SK-N-SH treated with all-trans-retinoic acid at 6 μM for 48 hours (cell line): ENCODE measurements around the gene ADAMTS13.
A peak's percentile ranks its signal among the peaks of the same experiment; 100 is the strongest.

Experiments used
- ATAC-seq: fragments of 200-7000 bp; cut with Tn5 transposase; 3 replicates; pipeline ENCODE4 v1.9.1; 2020; ENCODE audit warnings: mild to moderate bottlenecking, moderate library complexity
- ARNTL ChIP-seq: fragments of 450-650 bp; formaldehyde crosslinking; IDR thresholded peaks from 2 replicates; pipeline ENCODE4 v1.5.0; 2020; ENCODE audit warnings: low read depth, mild to moderate bottlenecking, moderate library complexity, borderline replicate concordance
- BACH2 ChIP-seq: fragments of 250-450 bp; sonication (Bioruptor Pico); IDR thresholded peaks from 2 replicates; pipeline ENCODE4 v1.9.0; 2021; ENCODE audit warnings: mild to moderate bottlenecking, borderline replicate concordance
- CREB5 ChIP-seq: fragments of 250-450 bp; sonication (Bioruptor Pico); IDR thresholded peaks from 2 replicates; pipeline ENCODE4 v1.5.1; 2020; ENCODE audit warnings: low read depth, mild to moderate bottlenecking, moderate library complexity
- CSDC2 ChIP-seq: fragments of 250-450 bp; sonication (Bioruptor Pico); IDR thresholded peaks from 2 replicates; pipeline ENCODE4 v1.5.0; 2020; ENCODE audit warnings: mild to moderate bottlenecking, moderate library complexity
- CSRNP3 ChIP-seq: fragments of 250-450 bp; sonication (Bioruptor Pico); IDR thresholded peaks from 2 replicates; pipeline ENCODE4 v1.5.1; 2021; ENCODE audit warnings: mild to moderate bottlenecking, moderate library complexity
- GLIS3 ChIP-seq: fragments of 250-450 bp; sonication (Bioruptor Pico); IDR thresholded peaks from 2 replicates; pipeline ENCODE4 v1.5.0; 2020; ENCODE audit warnings: mild to moderate bottlenecking, moderate library complexity
- ISL1 ChIP-seq: fragments of 250-450 bp; sonication (Bioruptor Pico); IDR thresholded peaks from 2 replicates; pipeline ENCODE4 v2.1.2; 2022; ENCODE audit warnings: mild to moderate bottlenecking, moderate library complexity
- OSR1 ChIP-seq: fragments of 250-450 bp; sonication (Bioruptor Pico); IDR thresholded peaks from 2 replicates; pipeline ENCODE4 v1.8.0; 2022; ENCODE audit warnings: moderate library complexity, mild to moderate bottlenecking, inconsistent platforms
- POU6F1 ChIP-seq: fragments of 250-450 bp; sonication (Bioruptor Pico); IDR thresholded peaks from 2 replicates; pipeline ENCODE4 v1.8.0; 2021; ENCODE audit warnings: low read depth, mild to moderate bottlenecking, moderate library complexity, borderline replicate concordance
- PPARA ChIP-seq: fragments of 250-450 bp; sonication (Bioruptor Pico); IDR thresholded peaks from 2 replicates; pipeline ENCODE4 v1.5.0; 2020; ENCODE audit warnings: mild to moderate bottlenecking, borderline replicate concordance
- RARB ChIP-seq: fragments of 250-450 bp; sonication (Bioruptor Pico); IDR thresholded peaks from 2 replicates; pipeline ENCODE4 v1.8.0; 2021; ENCODE audit warnings: mild to moderate bottlenecking, moderate library complexity
- SNAI2 ChIP-seq: fragments of 250-450 bp; sonication (Bioruptor Pico); IDR thresholded peaks from 2 replicates; pipeline ENCODE4 v1.5.0; 2020; ENCODE audit warnings: mild to moderate bottlenecking, moderate library complexity
- TCF4 ChIP-seq: fragments of 250-450 bp; sonication (Bioruptor Pico); IDR thresholded peaks from 2 replicates; pipeline ENCODE4 v1.8.0; 2021; ENCODE audit warnings: mild to moderate bottlenecking, moderate library complexity, borderline replicate concordance
- TOX ChIP-seq: fragments of 250-450 bp; sonication (Bioruptor Pico); IDR thresholded peaks from 2 replicates; pipeline ENCODE4 v1.8.0; 2021; ENCODE audit warnings: mild to moderate bottlenecking, moderate library complexity, borderline replicate concordance
- TSHZ2 ChIP-seq: fragments of 250-450 bp; sonication (Bioruptor Pico); IDR thresholded peaks from 2 replicates; pipeline ENCODE4 v1.5.0; 2020; ENCODE audit warnings: mild to moderate bottlenecking, moderate library complexity
- ZC3H10 ChIP-seq: fragments of 250-450 bp; sonication (Bioruptor Pico); IDR thresholded peaks from 2 replicates; pipeline ENCODE4 v1.5.1; 2021; ENCODE audit warnings: mild to moderate bottlenecking, moderate library complexity
- ZFP3 ChIP-seq: fragments of 250-450 bp; sonication (Bioruptor Pico); IDR thresholded peaks from 2 replicates; pipeline ENCODE4 v1.5.0; 2020; ENCODE audit warnings: mild to moderate bottlenecking, moderate library complexity
- ZFP30 ChIP-seq: fragments of 450-650 bp; formaldehyde crosslinking; IDR thresholded peaks from 2 replicates; pipeline ENCODE4 v1.5.0; 2022; ENCODE audit warnings: mild to moderate bottlenecking, moderate library complexity
- ZNF565 ChIP-seq: fragments of 450-650 bp; formaldehyde crosslinking; conservative IDR thresholded peaks from 2 replicates; pipeline ENCODE4 v1.5.0; 2020; ENCODE audit warnings: low read depth, mild to moderate bottlenecking, moderate library complexity
- ZNF70 ChIP-seq: fragments of 450-650 bp; formaldehyde crosslinking; IDR thresholded peaks from 2 replicates; pipeline ENCODE4 v1.5.0; 2020; ENCODE audit warnings: mild to moderate bottlenecking, moderate library complexity
- ZNF8 ChIP-seq: fragments of 450-650 bp; formaldehyde crosslinking; IDR thresholded peaks from 2 replicates; pipeline ENCODE4 v1.5.0; 2020; ENCODE audit warnings: mild to moderate bottlenecking, moderate library complexity

ADAMTS13 gene

GRCh38 chr9:133393399-133393798 is 28.8 kb upstream of the ADAMTS13 start:
- no peak for ATAC-seq
- no peak for TF ChIP-seq ZNF8 (CRISPR knock-in tag)

- no peak for ATAC-seq
- no peak for TF ChIP-seq CSDC2
- no peak for TF ChIP-seq PPARA (CRISPR knock-in tag)
- no peak for TF ChIP-seq POU6F1 (CRISPR knock-in tag)
- no peak for TF ChIP-seq OSR1 (CRISPR knock-in tag)
- no peak for TF ChIP-seq BACH2 (CRISPR knock-in tag)
- TF ChIP-seq ZFP30 (CRISPR knock-in tag), result no peak
- no peak for TF ChIP-seq ISL1 (CRISPR knock-in tag)
- no peak for TF ChIP-seq ZNF8 (CRISPR knock-in tag)
- TF ChIP-seq, all 23 proteins: peak for 0
Observed at GRCh38 chr9:133394687-133395271, 27.4 kb upstream of the ADAMTS13 start.

GRCh38 chr9:133396952-133397351 is 25.2 kb upstream of the ADAMTS13 start:
- ATAC-seq, result peak; percentile 68
- no peak for TF ChIP-seq ISL1 (CRISPR knock-in tag)
- TF ChIP-seq BACH2 (CRISPR knock-in tag), result no peak
- no peak for TF ChIP-seq ZNF70 (CRISPR knock-in tag)
- TF ChIP-seq CREB5 (CRISPR knock-in tag), result no peak
- no peak for TF ChIP-seq RARB (CRISPR knock-in tag)
- no peak for TF ChIP-seq SNAI2 (CRISPR knock-in tag)
- TF ChIP-seq PPARA (CRISPR knock-in tag), result no peak
- TF ChIP-seq CSDC2, result no peak
- TF ChIP-seq OSR1 (CRISPR knock-in tag), result no peak
- TF ChIP-seq TSHZ2, result no peak
- no peak for TF ChIP-seq TOX (CRISPR knock-in tag)
- no peak for TF ChIP-seq ZFP3
- no peak for TF ChIP-seq ARNTL (CRISPR knock-in tag)

- no peak for TF ChIP-seq ZC3H10 (CRISPR knock-in tag)
- TF ChIP-seq ISL1 (CRISPR knock-in tag), result no peak
- TF ChIP-seq ZNF8 (CRISPR knock-in tag), result no peak
- TF ChIP-seq CSDC2, result no peak
- no peak for TF ChIP-seq GLIS3 (CRISPR knock-in tag)
- TF ChIP-seq ZFP3, result no peak
- TF ChIP-seq PPARA (CRISPR knock-in tag), result no peak
- TF ChIP-seq SNAI2 (CRISPR knock-in tag), result no peak
- TF ChIP-seq ZNF70 (CRISPR knock-in tag), result no peak
- TF ChIP-seq TOX (CRISPR knock-in tag), result no peak
- no peak for TF ChIP-seq ZNF565 (CRISPR knock-in tag)
- no peak for TF ChIP-seq RARB (CRISPR knock-in tag)
- no peak for TF ChIP-seq TSHZ2
- TF ChIP-seq ZFP30 (CRISPR knock-in tag), result no peak
- TF ChIP-seq CREB5 (CRISPR knock-in tag), result no peak
- no peak for TF ChIP-seq BACH2 (CRISPR knock-in tag)
- TF ChIP-seq POU6F1 (CRISPR knock-in tag), result no peak
- no peak for TF ChIP-seq CSRNP3 (CRISPR knock-in tag)
- TF ChIP-seq OSR1 (CRISPR knock-in tag), result no peak
- TF ChIP-seq TCF4 (CRISPR knock-in tag), result no peak
- no peak for ATAC-seq
Observed at GRCh38 chr9:133397370-133397769, 24.8 kb upstream of the ADAMTS13 start.
